Retina (tissue), 1 donor: ENCODE measurements around the gene GAB1.
"Not testable (repeated sequence)": the region's sequence is repeated elsewhere in the genome, so short reads cannot be mapped to it uniquely, and the experiment has no call there.

ENCODE experiments used
- DNase-seq: peaks from one replicate; pipeline ENCODE4 v3.0.0-alpha.2; 2016

GAB1 gene

GRCh38 chr4:143339497-143339896 lies 2.8 kb downstream of the GAB1 start:
- DNase-seq, result no peak

GRCh38 chr4:143341186-143341755 lies 4.6 kb downstream of the GAB1 start:
- DNase-seq, result no peak

GRCh38 chr4:143343276-143343831 lies 6.7 kb downstream of the GAB1 start:
- no peak for DNase-seq

- no peak for DNase-seq
Observed at GRCh38 chr4:143344041-143344440, 7.4 kb downstream of the GAB1 start.

GRCh38 chr4:143344774-143345173 lies 8.1 kb downstream of the GAB1 start:
- DNase-seq, result no peak

- no peak for DNase-seq
Observed at GRCh38 chr4:143345356-143345755, 8.7 kb downstream of the GAB1 start.

- DNase-seq, result no peak
Observed at GRCh38 chr4:143346206-143346605, 9.5 kb downstream of the GAB1 start.

- no peak for DNase-seq
Observed at GRCh38 chr4:143347484-143348111, 10.9 kb downstream of the GAB1 start.

- DNase-seq, result no peak
Observed at GRCh38 chr4:143348233-143349077, 11.8 kb downstream of the GAB1 start.

- DNase-seq, result not testable (repeated sequence)
Observed at GRCh38 chr4:143349858-143350527, 13.3 kb downstream of the GAB1 start.

- no peak for DNase-seq
Observed at GRCh38 chr4:143351149-143351691, 14.5 kb downstream of the GAB1 start.

- no peak for DNase-seq
Observed at GRCh38 chr4:143351774-143352451, 15.2 kb downstream of the GAB1 start.

GRCh38 chr4:143352720-143353119 lies 16.0 kb downstream of the GAB1 start:
- no peak for DNase-seq

- no peak for DNase-seq
Observed at GRCh38 chr4:143353797-143354196, 17.1 kb downstream of the GAB1 start.

GRCh38 chr4:143354990-143355389 lies 18.3 kb downstream of the GAB1 start:
- DNase-seq, result no peak

- DNase-seq, result no peak
Observed at GRCh38 chr4:143355540-143356217, 19.0 kb downstream of the GAB1 start.

GRCh38 chr4:143356493-143356892 lies 19.8 kb downstream of the GAB1 start:
- DNase-seq, result no peak

GRCh38 chr4:143357161-143357845 lies 20.6 kb downstream of the GAB1 start:
- no peak for DNase-seq

- DNase-seq, result no peak
Observed at GRCh38 chr4:143358419-143358818, 21.7 kb downstream of the GAB1 start.

- no peak for DNase-seq
Observed at GRCh38 chr4:143358923-143359643, 22.4 kb downstream of the GAB1 start.
